ENCODE data around the gene CCNE1.

- TF ChIP-seq CTCF (IDR thresholded peaks at IDR 0.05) (no peak), POLR2A (IDR thresholded peaks at IDR 0.05) (no peak)
Measured at GRCh38 chr19:29798774-29799497, 12.9 kb upstream of the CCNE1 start.
